ENCODE data around the gene ANO6.

DNA sequence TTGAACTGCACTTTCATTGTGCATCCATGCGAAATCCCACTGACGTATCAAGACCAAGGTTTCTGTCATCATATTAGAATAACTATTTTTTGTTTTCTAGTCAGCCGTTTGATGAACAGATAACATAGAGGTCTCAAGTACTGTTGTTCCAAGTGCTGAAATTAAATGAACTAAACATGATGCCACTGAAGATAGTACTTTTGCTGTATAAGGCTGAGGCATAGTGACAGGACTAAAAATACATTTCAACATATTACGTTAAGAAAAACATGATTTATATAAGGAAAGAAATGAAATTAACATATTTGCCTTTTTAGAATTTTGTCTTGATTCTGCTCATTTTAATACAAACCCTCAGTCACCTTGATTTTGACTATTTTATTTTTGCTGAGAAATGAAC lies 82.2 kb downstream of the ANO6 start:
- no peak for TF ChIP-seq CTCF (IDR thresholded peaks at IDR 0.05)
- TF ChIP-seq POLR2A (IDR thresholded peaks at IDR 0.05): no peak
